Neural cell (in vitro differentiated cells): ENCODE results near the gene SHANK1. TPM values are rescaled to one million over a fixed set of nuclear protein-coding genes. Genes with fewer than 3 reads are reported as not detected.

Experiments used
- H2AFZ ChIP-seq: fragments of 200-600, 300-800 bp; sonication (generic), shearing (Covaris generic); 2 replicates; pipeline ENCODE4 v1.6.0; 2014; ENCODE audit warnings: low read depth, mild to moderate bottlenecking, antibody characterized with exemption, low read length, moderate library complexity
- H3F3A ChIP-seq: fragments of 200-600 bp; shearing (Covaris generic); 2 replicates; pipeline ENCODE4 v1.6.1; 2016; ENCODE audit warnings: mild to moderate bottlenecking, moderate library complexity, mixed read lengths, antibody characterized with exemption, low read length; ENCODE audit not compliant: insufficient read depth, poor library complexity, severe bottlenecking
- H3K27ac ChIP-seq: fragments of 200-600, 300-800 bp; sonication (generic), shearing (Covaris generic); 2 replicates; pipeline ENCODE4 v1.5.1; 2014; ENCODE audit warnings: mild to moderate bottlenecking, low read length, moderate library complexity
- H3K27me3 ChIP-seq: fragments of 300-800, 200-600 bp; sonication (generic), shearing (Covaris generic); 2 replicates; pipeline ENCODE4 v1.6.0; 2014; ENCODE audit warnings: mild to moderate bottlenecking, low read depth, low read length, moderate library complexity; ENCODE audit not compliant: insufficient read depth
- H3K36me3 ChIP-seq: fragments of 300-800, 200-600 bp; sonication (generic), shearing (Covaris generic); 2 replicates; pipeline ENCODE4 v1.5.1; 2014; ENCODE audit warnings: mild to moderate bottlenecking, antibody characterized with exemption, low read length, moderate library complexity; ENCODE audit not compliant: insufficient read depth
- H3K4me2 ChIP-seq: fragments of 300-800, 200-600 bp; sonication (generic), shearing (Covaris generic); 2 replicates; pipeline ENCODE4 v1.6.0; 2014; ENCODE audit warnings: mild to moderate bottlenecking, low read length
- H3K4me3 ChIP-seq: fragments of 300-800, 200-600 bp; sonication (generic), shearing (Covaris generic); 2 replicates; pipeline ENCODE4 v1.5.1; 2014; ENCODE audit warnings: mild to moderate bottlenecking, low read length, moderate library complexity
- H3K79me2 ChIP-seq: fragments of 200-600 bp; shearing (Covaris generic); replicated peaks from 2 replicates; pipeline ENCODE4 v1.6.0; 2014; ENCODE audit warnings: mild to moderate bottlenecking, low read length, moderate library complexity; ENCODE audit not compliant: insufficient read depth
- H3K9ac ChIP-seq: fragments of 300-800, 200-600 bp; sonication (generic), shearing (Covaris generic); 2 replicates; pipeline ENCODE4 v1.6.1; 2016; ENCODE audit warnings: mild to moderate bottlenecking, low read length, mixed read lengths
- H3K9me2 ChIP-seq: fragments of 200-600 bp; shearing (Covaris generic); 2 replicates; pipeline ENCODE4 v1.6.1; 2016; ENCODE audit warnings: mild to moderate bottlenecking, low read length, mixed read lengths; ENCODE audit not compliant: insufficient read depth
- H3K9me3 ChIP-seq: fragments of 200-600, 300-800 bp; sonication (generic), shearing (Covaris generic); 2 replicates; pipeline ENCODE4 v1.6.1; 2016; ENCODE audit warnings: mild to moderate bottlenecking, mixed run types, low read length, moderate library complexity, mixed read lengths
- H4K20me1 ChIP-seq: fragments of 200-600 bp; shearing (Covaris generic); 2 replicates; pipeline ENCODE4 v1.6.1; 2016; ENCODE audit warnings: mild to moderate bottlenecking, mixed run types; ENCODE audit not compliant: insufficient read depth
- EP300 ChIP-seq: fragments of 450-650 bp; conservative IDR thresholded peaks from 2 replicates; pipeline ENCODE4 v1.6.1; 2014; ENCODE audit warnings: antibody characterized with exemption, mild to moderate bottlenecking, moderate library complexity; ENCODE audit not compliant: poor library complexity, severe bottlenecking
- EZH2 ChIP-seq: fragments of 200-600, 300-800 bp; shearing (Covaris generic), sonication (generic); IDR thresholded peaks from 2 replicates; pipeline ENCODE4 v1.6.1; 2014; ENCODE audit warnings: antibody characterized with exemption, low read length, borderline replicate concordance, mild to moderate bottlenecking; ENCODE audit not compliant: insufficient read depth, poor library complexity, severe bottlenecking
- MXI1 ChIP-seq: fragments of 450-650 bp; conservative IDR thresholded peaks from 2 replicates; pipeline ENCODE4 v1.6.1; 2014; ENCODE audit warnings: antibody characterized with exemption, mild to moderate bottlenecking; ENCODE audit not compliant: poor library complexity, severe bottlenecking
- POLR2AphosphoS5 ChIP-seq: IDR thresholded peaks from 2 replicates; pipeline ENCODE4 v1.6.1; 2012
- RAD21 ChIP-seq: fragments of 450-650 bp; conservative IDR thresholded peaks from 2 replicates; pipeline ENCODE4 v1.6.1; 2014; ENCODE audit warnings: antibody characterized with exemption, mild to moderate bottlenecking, moderate library complexity
- SMC3 ChIP-seq: fragments of 450-650 bp; conservative IDR thresholded peaks from 2 replicates; pipeline ENCODE4 v1.6.1; 2014; ENCODE audit warnings: antibody characterized with exemption, mild to moderate bottlenecking, moderate library complexity; ENCODE audit not compliant: poor library complexity
- TAF1 ChIP-seq: IDR thresholded peaks from 2 replicates; pipeline ENCODE4 v1.6.1; 2012; ENCODE audit warnings: low read depth
- polyA plus RNA-seq: library from polyadenylated mRNA; depleted of rRNA; stranded (reverse); fragments of >200 nt; gene quantifications from 2 replicates; pipeline ENCODE4 v1.2.3, GENCODE V29; 2014
- TF ChIP-seq, protein P1 (sequence below): IDR thresholded peaks from 2 replicates; pipeline ENCODE4 v1.6.1; 2012; ENCODE audit warnings: borderline replicate concordance
- TF ChIP-seq, protein P2 (sequence below): fragments of 450-650 bp; IDR thresholded peaks from 2 replicates; pipeline ENCODE4 v1.5.1; 2014; ENCODE audit warnings: antibody characterized with exemption, mild to moderate bottlenecking, moderate library complexity; ENCODE audit not compliant: poor library complexity, severe bottlenecking

Gene SHANK1
- polyA plus RNA-seq, 1 donor from 2014 or later: 7.9 TPM

DNA sequence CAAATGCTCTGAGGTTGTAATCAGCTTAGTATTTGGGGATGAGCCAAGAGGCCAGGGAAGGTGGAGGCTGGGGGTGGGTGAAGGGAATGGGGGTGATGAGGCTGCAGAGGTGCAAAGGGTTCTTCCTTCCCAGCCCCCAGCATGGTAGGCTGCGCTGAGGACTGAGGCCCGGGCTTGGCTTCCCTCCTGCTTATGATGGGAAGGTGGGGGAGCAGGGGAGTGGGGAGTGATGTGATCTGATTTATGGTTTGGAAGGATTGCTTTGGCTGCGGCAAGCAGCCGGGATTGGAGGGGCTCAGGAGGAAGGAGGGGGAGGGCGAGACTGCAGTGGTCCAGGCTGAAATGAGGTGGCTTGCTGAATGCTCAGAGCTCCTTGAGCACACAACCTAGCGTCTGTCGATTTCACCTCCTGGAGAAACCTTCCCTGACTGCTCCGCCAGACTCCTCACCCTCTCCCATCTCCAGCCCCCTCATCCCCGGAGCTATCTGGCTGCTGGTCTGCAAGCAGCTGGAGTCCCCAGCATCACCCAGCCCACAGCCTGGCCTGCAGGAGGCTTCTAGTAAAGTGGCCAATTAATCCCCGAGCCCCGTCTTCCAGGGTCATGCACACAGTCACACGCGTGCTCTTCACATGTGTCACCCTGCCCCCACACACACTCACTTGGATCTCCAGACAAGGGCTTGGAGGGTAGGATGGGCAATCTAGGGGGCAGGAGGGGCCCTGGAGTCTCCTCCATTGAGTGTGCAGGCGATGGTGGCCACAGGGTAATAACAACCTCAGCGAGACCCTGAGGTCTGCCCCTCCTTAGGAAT, 2.8 kb upstream of the SHANK1 start:
- Histone ChIP-seq H3K27ac (no peak overlapping the region), H3K9ac (no peak overlapping the region), H3K36me3 (no peaks in the 10 kb centered on the region), H2AFZ (no peak overlapping the region), H4K20me1 (no peaks in the 10 kb centered on the region), H3K9me2 (no peaks in the 10 kb centered on the region), H3K4me3 (no peak overlapping the region), H3F3A (peaks cover 3% of the 10 kb centered on the region), H3K4me2 (no peak overlapping the region), H3K27me3 (no peaks in the 10 kb centered on the region), H3K79me2 (peaks cover 3% of the 10 kb centered on the region), H3K9me3 (no peaks in the 10 kb centered on the region)
- TF ChIP-seq MXI1 (no peak), TAF1 (no peak)
- TF ChIP-seq, protein P1, sequence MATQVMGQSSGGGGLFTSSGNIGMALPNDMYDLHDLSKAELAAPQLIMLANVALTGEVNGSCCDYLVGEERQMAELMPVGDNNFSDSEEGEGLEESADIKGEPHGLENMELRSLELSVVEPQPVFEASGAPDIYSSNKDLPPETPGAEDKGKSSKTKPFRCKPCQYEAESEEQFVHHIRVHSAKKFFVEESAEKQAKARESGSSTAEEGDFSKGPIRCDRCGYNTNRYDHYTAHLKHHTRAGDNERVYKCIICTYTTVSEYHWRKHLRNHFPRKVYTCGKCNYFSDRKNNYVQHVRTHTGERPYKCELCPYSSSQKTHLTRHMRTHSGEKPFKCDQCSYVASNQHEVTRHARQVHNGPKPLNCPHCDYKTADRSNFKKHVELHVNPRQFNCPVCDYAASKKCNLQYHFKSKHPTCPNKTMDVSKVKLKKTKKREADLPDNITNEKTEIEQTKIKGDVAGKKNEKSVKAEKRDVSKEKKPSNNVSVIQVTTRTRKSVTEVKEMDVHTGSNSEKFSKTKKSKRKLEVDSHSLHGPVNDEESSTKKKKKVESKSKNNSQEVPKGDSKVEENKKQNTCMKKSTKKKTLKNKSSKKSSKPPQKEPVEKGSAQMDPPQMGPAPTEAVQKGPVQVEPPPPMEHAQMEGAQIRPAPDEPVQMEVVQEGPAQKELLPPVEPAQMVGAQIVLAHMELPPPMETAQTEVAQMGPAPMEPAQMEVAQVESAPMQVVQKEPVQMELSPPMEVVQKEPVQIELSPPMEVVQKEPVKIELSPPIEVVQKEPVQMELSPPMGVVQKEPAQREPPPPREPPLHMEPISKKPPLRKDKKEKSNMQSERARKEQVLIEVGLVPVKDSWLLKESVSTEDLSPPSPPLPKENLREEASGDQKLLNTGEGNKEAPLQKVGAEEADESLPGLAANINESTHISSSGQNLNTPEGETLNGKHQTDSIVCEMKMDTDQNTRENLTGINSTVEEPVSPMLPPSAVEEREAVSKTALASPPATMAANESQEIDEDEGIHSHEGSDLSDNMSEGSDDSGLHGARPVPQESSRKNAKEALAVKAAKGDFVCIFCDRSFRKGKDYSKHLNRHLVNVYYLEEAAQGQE: no peak
- TF ChIP-seq, protein P2, sequence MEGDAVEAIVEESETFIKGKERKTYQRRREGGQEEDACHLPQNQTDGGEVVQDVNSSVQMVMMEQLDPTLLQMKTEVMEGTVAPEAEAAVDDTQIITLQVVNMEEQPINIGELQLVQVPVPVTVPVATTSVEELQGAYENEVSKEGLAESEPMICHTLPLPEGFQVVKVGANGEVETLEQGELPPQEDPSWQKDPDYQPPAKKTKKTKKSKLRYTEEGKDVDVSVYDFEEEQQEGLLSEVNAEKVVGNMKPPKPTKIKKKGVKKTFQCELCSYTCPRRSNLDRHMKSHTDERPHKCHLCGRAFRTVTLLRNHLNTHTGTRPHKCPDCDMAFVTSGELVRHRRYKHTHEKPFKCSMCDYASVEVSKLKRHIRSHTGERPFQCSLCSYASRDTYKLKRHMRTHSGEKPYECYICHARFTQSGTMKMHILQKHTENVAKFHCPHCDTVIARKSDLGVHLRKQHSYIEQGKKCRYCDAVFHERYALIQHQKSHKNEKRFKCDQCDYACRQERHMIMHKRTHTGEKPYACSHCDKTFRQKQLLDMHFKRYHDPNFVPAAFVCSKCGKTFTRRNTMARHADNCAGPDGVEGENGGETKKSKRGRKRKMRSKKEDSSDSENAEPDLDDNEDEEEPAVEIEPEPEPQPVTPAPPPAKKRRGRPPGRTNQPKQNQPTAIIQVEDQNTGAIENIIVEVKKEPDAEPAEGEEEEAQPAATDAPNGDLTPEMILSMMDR: no peak

DNA sequence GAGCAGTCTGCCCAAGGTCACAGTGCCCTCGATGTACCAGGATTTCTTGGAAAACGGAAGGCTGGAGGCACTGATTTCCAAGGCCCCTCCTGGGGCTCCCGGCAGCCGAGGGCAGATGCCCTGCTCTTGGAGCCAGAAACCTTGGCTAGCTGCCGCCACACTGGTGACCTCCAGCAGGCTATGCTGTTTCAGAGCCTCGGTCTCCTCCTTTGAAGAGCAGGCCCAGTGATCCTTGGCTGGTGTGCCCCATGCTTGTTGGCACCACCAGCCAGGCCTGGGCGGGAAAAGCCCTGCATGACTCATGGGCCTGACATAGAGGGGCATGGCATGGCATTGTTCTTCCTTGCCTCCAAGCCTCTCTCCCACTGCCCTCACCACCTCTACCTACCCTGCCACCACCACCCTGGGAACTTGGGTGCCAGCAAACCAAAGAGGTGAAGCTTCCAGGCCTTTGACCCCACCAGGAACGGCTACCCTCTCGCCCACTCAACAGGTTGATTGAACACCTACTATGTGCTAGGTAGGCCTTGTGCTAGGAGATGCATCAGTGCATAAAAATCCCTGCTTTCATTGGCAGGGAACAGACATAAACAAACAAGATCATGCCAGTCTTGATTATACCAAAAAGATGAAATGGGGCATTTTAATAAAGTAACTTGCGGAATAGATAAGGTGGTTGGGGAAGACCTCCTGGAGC, 2.0 kb upstream of the SHANK1 start:
- H3K36me3 ChIP-seq: no peaks in the 10 kb centered on the region
- no peaks in the 10 kb centered on the region for H3K9me2 ChIP-seq
- H2AFZ ChIP-seq: no peak overlapping the region
- H3K4me3 ChIP-seq: no peak overlapping the region
- TF ChIP-seq, protein P2: no peak
- no peak for TF ChIP-seq TAF1
- TF ChIP-seq, protein P1: no peak
- TF ChIP-seq RAD21: no peak
- TF ChIP-seq MXI1: no peak
- no peak for TF ChIP-seq POLR2AphosphoS5
- TF ChIP-seq EZH2: no peak
- no peak for TF ChIP-seq EP300
- TF ChIP-seq SMC3: no peak
- no peaks in the 10 kb centered on the region for H4K20me1 ChIP-seq
- peaks cover 3% of the 10 kb centered on the region for H3K79me2 ChIP-seq
- no peaks in the 10 kb centered on the region for H3K9me3 ChIP-seq
- no peak overlapping the region for H3K27ac ChIP-seq
- H3K9ac ChIP-seq: no peak overlapping the region
- H3K4me2 ChIP-seq: no peak overlapping the region
- H3K27me3 ChIP-seq: no peaks in the 10 kb centered on the region
- H3F3A ChIP-seq: peaks cover 3% of the 10 kb centered on the region
